AG04449 (cell line): ENCODE measurements around the gene SRSF5.

Source experiments
- CTCF ChIA-PET: fragments of 350-600 bp; formaldehyde crosslinking; extraction: SDS; loops from one replicate; lab custom pipeline; 2021; ENCODE audit warnings: antibody characterized with exemption; lab: Yijun Ruan, JAX
- POLR2A ChIA-PET: fragments of 400-600, 350-600 bp; formaldehyde crosslinking; extraction: SDS; loops from one replicate; lab custom pipeline; 2020; ENCODE audit warnings: antibody characterized with exemption, inconsistent platforms; lab: Yijun Ruan, JAX
- DNase-seq: peaks from one replicate; pipeline ENCODE4 v3.0.0-alpha.2; 2010; ENCODE audit warnings: low read depth, low spot score
- H3K4me3 ChIP-seq: 2 replicates; pipeline ENCODE4 v1.5.1; 2011; ENCODE audit warnings: low read depth, mild to moderate bottlenecking, control low read depth, low read length
- TF ChIP-seq, protein P1 (sequence below): IDR thresholded peaks from one replicate; pipeline ENCODE4 v1.5.1; 2011; ENCODE audit warnings: mild to moderate bottlenecking, moderate library complexity, low read length, control low read depth, inconsistent platforms; ENCODE audit not compliant: insufficient read depth; ENCODE audit errors: missing control alignments

Gene SRSF5

DNA sequence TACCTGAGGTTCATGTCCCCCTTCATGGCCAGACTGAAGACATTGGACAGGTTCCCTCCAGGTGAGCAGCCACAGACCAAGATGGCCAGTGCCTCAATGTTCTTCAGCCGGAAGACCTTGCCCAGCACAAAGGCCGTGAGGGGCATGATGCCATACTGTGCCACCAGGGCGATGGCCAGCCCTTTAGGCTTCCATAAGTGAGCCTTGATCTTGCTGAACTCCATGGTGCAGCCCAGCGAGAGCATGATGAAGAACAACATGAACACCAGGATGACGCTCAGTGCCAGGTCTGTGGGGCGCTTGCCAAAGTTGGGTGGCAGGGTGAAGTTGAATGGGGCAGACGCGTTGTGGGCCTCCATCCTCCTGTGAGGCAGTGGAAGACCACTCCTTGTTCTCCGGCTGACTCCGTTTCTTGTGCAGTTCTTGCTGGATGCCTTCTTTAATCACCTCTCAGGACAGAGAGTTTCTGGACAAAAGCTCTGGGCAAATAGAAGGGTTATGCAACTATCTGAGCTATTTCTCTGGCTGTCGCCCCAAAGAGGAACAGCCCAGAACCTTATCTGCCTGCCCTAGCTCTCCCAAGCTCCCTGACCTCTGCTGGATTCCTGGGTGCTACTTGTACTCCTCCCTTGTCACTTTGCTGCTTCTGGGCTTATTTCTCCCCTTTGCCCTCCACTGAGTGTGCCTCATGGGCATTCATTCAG lies 30.0 kb downstream of the SRSF5 start, which contains the start of gene SLC10A1:
TSS of gene SLC10A1 (minus strand) at position 445 of the 704 bp plus-strand sequence. CDS start at position 359, 86 bp downstream.
- CTCF ChIA-PET, result interaction anchor here (0.5 to 2.8 kb wide), 2 partner anchors 21 to 50 kb away, joined by 3 to 9 read pairs; no protein-coding TSS in a partner anchor
- no peak for DNase-seq
- POLR2A ChIA-PET, result no interaction called here
- TF ChIP-seq, protein P1, sequence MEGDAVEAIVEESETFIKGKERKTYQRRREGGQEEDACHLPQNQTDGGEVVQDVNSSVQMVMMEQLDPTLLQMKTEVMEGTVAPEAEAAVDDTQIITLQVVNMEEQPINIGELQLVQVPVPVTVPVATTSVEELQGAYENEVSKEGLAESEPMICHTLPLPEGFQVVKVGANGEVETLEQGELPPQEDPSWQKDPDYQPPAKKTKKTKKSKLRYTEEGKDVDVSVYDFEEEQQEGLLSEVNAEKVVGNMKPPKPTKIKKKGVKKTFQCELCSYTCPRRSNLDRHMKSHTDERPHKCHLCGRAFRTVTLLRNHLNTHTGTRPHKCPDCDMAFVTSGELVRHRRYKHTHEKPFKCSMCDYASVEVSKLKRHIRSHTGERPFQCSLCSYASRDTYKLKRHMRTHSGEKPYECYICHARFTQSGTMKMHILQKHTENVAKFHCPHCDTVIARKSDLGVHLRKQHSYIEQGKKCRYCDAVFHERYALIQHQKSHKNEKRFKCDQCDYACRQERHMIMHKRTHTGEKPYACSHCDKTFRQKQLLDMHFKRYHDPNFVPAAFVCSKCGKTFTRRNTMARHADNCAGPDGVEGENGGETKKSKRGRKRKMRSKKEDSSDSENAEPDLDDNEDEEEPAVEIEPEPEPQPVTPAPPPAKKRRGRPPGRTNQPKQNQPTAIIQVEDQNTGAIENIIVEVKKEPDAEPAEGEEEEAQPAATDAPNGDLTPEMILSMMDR, result no peak
- H3K4me3 ChIP-seq, result no peak within 1 kb of the TSS

DNA sequence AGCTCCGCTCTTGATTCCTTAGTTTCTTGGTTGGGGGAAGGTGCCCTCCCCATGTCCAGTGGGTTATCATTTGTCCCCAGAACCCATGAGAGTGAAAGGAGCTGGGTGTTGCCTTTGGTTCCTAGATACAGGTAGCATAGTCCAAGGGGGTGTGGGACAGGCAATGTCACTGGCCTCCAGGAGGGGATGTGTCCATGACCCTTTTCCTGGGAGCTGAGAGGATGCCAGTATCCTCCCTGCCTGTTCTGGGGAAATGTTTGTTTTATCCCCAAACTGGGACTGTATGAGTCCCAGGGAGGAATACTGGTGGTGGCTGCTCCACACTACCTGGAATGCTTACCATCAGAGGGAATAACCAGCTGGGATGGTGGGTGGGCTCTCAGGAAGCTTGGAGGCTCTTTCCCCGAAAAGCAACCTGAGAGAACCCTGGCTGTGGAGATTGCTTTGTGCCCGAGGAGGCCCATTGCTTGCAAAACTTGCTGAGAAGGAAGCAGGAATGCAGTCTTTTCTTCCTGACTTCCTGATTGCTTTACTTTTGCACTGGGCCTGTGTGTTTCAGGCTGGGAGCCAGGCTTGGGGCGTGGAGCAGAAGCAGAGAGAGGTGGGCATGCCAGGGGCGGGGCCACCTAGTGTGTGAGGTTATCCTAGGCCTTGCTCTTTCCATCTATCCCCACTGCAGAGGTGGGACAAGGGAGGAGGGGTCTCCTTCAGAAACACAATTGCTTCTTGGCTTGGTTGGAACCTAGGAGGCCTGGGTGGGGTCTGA lies 30.8 kb downstream of the SRSF5 start:
- no peak for DNase-seq
- no peak overlapping the region for H3K4me3 ChIP-seq
- TF ChIP-seq, protein P1, result no peak
- ChIA-PET POLR2A (no interaction called here), CTCF (interaction anchor here (2.8 kb wide), 1 partner anchor 21 kb away, joined by 9 read pairs; no protein-coding TSS in a partner anchor)

DNA sequence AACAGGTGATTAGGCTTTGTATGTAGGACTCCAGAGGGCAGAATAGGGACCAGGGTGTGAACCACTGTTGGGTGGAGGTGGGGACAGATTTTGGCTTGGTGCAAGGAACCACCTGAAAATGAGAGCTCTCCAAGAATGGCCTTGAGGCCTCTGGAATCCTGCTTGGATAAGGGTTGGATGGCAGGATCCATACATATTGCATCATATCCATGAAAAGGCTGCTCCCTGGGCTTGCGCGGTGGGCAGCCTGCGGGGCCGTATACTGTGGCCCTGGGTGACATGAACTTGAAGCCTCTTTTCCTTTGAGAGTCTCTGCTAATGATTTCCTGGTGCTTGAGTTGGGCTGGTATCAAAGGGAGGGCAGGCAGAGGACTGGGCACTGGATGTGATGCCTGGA lies 31.4 kb downstream of the SRSF5 start:
- TF ChIP-seq, protein P1, result no peak
- ChIA-PET CTCF (no interaction called here), POLR2A (no interaction called here)
- DNase-seq, result no peak
- H3K4me3 ChIP-seq, result no peak overlapping the region

DNA sequence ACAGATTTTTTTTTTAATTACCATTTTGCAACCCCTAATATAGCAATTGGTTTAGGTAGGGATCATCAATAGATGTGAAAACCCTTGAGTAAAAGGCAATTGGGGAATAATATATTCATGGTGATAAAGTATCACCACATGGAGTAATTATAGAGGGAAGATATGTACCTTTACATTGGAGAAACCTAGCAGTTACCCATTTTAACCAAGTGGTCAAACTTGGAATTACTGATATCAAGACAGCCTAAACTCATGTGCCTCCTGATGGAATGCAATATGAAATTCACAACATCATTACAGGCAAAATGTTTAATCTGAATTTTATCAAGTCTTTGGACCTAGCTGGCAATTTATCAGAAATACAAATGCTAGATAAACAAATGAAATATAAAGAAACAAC lies 36.8 kb downstream of the SRSF5 start:
- TF ChIP-seq, protein P1, result no peak
- ChIA-PET CTCF (no interaction called here), POLR2A (no interaction called here)
- H3K4me3 ChIP-seq, result no peak overlapping the region
- DNase-seq, result no peak

DNA sequence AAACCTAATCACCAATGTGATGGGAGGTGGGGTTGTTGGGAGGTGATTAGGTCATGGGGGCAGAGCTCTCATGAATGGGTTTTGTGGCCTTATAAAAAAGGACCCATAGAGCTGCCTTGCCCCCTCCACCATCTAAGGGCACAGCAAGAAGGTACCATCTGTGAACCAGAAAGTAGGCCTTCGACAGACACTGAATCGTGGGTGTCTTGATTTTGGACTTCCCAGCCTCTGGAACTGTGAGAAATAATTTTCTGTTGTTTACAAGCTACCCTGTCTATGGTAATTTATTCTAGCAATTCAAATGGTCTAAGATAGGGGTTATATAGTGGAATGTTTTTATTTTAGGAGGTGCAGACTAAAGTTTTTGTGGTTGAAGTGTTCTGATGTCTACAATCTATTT lies 38.0 kb downstream of the SRSF5 start:
- TF ChIP-seq, protein P1, result no peak
- CTCF ChIA-PET, result interaction anchor here (1.3 kb wide), 1 partner anchor 14 kb away, joined by 4 read pairs; no protein-coding TSS in a partner anchor
- H3K4me3 ChIP-seq, result no peak overlapping the region
- POLR2A ChIA-PET, result no interaction called here
- DNase-seq, result no peak

DNA sequence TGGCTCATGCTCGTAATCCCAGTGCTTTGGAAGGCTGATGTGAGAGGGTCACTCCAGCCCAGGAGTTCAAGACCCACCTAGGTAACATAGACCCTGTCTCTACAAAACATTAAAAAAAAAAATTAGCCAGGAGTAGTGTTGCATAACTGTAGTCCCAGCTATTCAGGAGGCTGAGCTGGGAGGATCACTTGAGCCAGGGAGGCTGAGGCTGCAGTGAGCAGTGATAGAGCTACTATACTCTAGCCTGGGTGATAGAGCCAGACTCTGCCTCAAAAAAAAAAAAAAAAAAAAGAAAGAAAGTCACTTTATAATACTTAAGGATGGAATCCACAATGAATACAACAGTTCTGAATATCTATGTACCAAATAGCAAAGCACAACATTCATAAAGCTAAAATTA lies 40.2 kb downstream of the SRSF5 start:
- CTCF ChIA-PET, result interaction anchor here (2.1 kb wide), 1 partner anchor 11 kb away, joined by 8 read pairs; no protein-coding TSS in a partner anchor
- POLR2A ChIA-PET, result no interaction called here
- no peak for DNase-seq
- TF ChIP-seq, protein P1, result no peak
- H3K4me3 ChIP-seq, result no peak overlapping the region
